ENCODE results near the gene SUPT3H. TPM values are rescaled to one million over a fixed set of nuclear protein-coding genes. Genes with fewer than 3 reads are reported as not detected.

SUPT3H gene
- total RNA-seq, 1 donor from 2014 or later = 4.9 TPM

GRCh38 chr6:44808148-44808547 is 569.6 kb downstream of the SUPT3H start:
- ATAC-seq (no peak), DNase-seq (no peak)
- no peak overlapping the region for H3K4me3 ChIP-seq
- H3K4me1 ChIP-seq = no peaks in the 10 kb centered on the region
- H3K27ac ChIP-seq = no peak overlapping the region
- no peaks in the 10 kb centered on the region for H3K36me3 ChIP-seq
- TF ChIP-seq, protein P1, sequence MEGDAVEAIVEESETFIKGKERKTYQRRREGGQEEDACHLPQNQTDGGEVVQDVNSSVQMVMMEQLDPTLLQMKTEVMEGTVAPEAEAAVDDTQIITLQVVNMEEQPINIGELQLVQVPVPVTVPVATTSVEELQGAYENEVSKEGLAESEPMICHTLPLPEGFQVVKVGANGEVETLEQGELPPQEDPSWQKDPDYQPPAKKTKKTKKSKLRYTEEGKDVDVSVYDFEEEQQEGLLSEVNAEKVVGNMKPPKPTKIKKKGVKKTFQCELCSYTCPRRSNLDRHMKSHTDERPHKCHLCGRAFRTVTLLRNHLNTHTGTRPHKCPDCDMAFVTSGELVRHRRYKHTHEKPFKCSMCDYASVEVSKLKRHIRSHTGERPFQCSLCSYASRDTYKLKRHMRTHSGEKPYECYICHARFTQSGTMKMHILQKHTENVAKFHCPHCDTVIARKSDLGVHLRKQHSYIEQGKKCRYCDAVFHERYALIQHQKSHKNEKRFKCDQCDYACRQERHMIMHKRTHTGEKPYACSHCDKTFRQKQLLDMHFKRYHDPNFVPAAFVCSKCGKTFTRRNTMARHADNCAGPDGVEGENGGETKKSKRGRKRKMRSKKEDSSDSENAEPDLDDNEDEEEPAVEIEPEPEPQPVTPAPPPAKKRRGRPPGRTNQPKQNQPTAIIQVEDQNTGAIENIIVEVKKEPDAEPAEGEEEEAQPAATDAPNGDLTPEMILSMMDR (IDR thresholded peaks at IDR 0.05) = no peak
- H3K9me3 ChIP-seq = no peaks in the 10 kb centered on the region
- intact Hi-C loops (cut with DNase I) = no loop called here
- no peaks in the 10 kb centered on the region for H3K27me3 ChIP-seq

GRCh38 chr6:44806656-44807055 is 571.1 kb downstream of the SUPT3H start:
- intact Hi-C loops (cut with DNase I) = no loop called here
- Histone ChIP-seq H3K9me3 (no peaks in the 10 kb centered on the region), H3K4me3 (no peak overlapping the region), H3K27me3 (no peaks in the 10 kb centered on the region), H3K27ac (no peak overlapping the region), H3K36me3 (no peaks in the 10 kb centered on the region), H3K4me1 (no peaks in the 10 kb centered on the region)
- TF ChIP-seq, protein P1 (IDR thresholded peaks at IDR 0.05) = no peak
- no peak for DNase-seq
- no peak for ATAC-seq

- H3K4me3 ChIP-seq = no peak overlapping the region
- intact Hi-C loops (cut with DNase I) = no loop called here
- H3K27ac ChIP-seq = no peak overlapping the region
- no peaks in the 10 kb centered on the region for H3K9me3 ChIP-seq
- ATAC-seq (no peak), DNase-seq (no peak)
- TF ChIP-seq, protein P1 (IDR thresholded peaks at IDR 0.05) = no peak
- H3K36me3 ChIP-seq = no peaks in the 10 kb centered on the region
- peaks cover 3% of the 10 kb centered on the region for H3K4me1 ChIP-seq
- H3K27me3 ChIP-seq = no peaks in the 10 kb centered on the region
Observed at GRCh38 chr6:44805238-44805846, 572.4 kb downstream of the SUPT3H start.

GRCh38 chr6:44804546-44805159 is 573.1 kb downstream of the SUPT3H start:
- Histone ChIP-seq H3K4me3 (no peak overlapping the region), H3K9me3 (no peaks in the 10 kb centered on the region), H3K36me3 (no peaks in the 10 kb centered on the region), H3K27ac (no peak overlapping the region), H3K4me1 (peaks cover 3% of the 10 kb centered on the region), H3K27me3 (no peaks in the 10 kb centered on the region)
- peak; percentile 25 for ATAC-seq
- no peak for DNase-seq
- intact Hi-C loops (cut with DNase I) = no loop called here
- TF ChIP-seq, protein P1 (IDR thresholded peaks at IDR 0.05) = no peak

GRCh38 chr6:44804016-44804415 is 573.7 kb downstream of the SUPT3H start:
- intact Hi-C loops (cut with DNase I) = no loop called here
- H3K9me3 ChIP-seq = no peaks in the 10 kb centered on the region

More at GRCh38 chr6:44804016-44804415, 573.7 kb downstream of the SUPT3H start:
- TF ChIP-seq, protein P1 (IDR thresholded peaks at IDR 0.05) = no peak
- peaks cover 3% of the 10 kb centered on the region for H3K4me1 ChIP-seq
- no peak overlapping the region for H3K27ac ChIP-seq
- no peak for ATAC-seq
- no peaks in the 10 kb centered on the region for H3K36me3 ChIP-seq
- H3K4me3 ChIP-seq = no peak overlapping the region
- DNase-seq = no peak
- H3K27me3 ChIP-seq = no peaks in the 10 kb centered on the region
